DOHH2 (cell line): ENCODE data around the gene ARHGEF26.

Experiments
- H3F3A ChIP-seq: fragments of 200-600 bp; sonication (generic), shearing (Covaris generic); 2 replicates; pipeline ENCODE4 v1.6.0; 2016; ENCODE audit warnings: antibody characterized with exemption, mild to moderate bottlenecking; ENCODE audit not compliant: control insufficient read depth, insufficient read depth
- H3K27ac ChIP-seq: fragments of 200-600 bp; sonication (generic); 2 replicates; pipeline ENCODE4 v1.5.1; 2014; ENCODE audit warnings: low read depth, mild to moderate bottlenecking, low read length, moderate library complexity
- H3K27me3 ChIP-seq: fragments of 200-600 bp; sonication (generic); 2 replicates; pipeline ENCODE4 v1.6.1; 2014; ENCODE audit warnings: mild to moderate bottlenecking, low read length, mixed read lengths; ENCODE audit not compliant: control insufficient read depth
- H3K36me3 ChIP-seq: fragments of 200-600 bp; sonication (generic); 2 replicates; pipeline ENCODE4 v1.6.1; 2014; ENCODE audit warnings: mild to moderate bottlenecking, low read length, moderate library complexity, mixed read lengths; ENCODE audit not compliant: control insufficient read depth
- H3K4me1 ChIP-seq: fragments of 200-600 bp; sonication (generic); 2 replicates; pipeline ENCODE4 v1.6.1; 2014; ENCODE audit warnings: mild to moderate bottlenecking, low read length, mixed read lengths; ENCODE audit not compliant: control insufficient read depth
- H3K4me2 ChIP-seq: fragments of 200-600 bp; sonication (generic); 2 replicates; pipeline ENCODE4 v1.6.0; 2014; ENCODE audit warnings: mild to moderate bottlenecking, low read length, moderate library complexity
- H3K4me3 ChIP-seq: fragments of 200-600 bp; sonication (generic); 2 replicates; pipeline ENCODE4 v1.5.1; 2014; ENCODE audit warnings: mild to moderate bottlenecking, low read length, mixed read lengths
- H3K79me2 ChIP-seq: fragments of 200-600 bp; sonication (generic); 2 replicates; pipeline ENCODE4 v1.6.1; 2014; ENCODE audit warnings: mild to moderate bottlenecking, low read length, mixed read lengths; ENCODE audit not compliant: control insufficient read depth
- H3K9me2 ChIP-seq: fragments of 200-600 bp; sonication (generic); replicated peaks from 2 replicates; pipeline ENCODE4 v1.6.1; 2014; ENCODE audit warnings: mild to moderate bottlenecking, low read length, mixed read lengths; ENCODE audit not compliant: control insufficient read depth
- H3K9me3 ChIP-seq: fragments of 200-600 bp; sonication (generic); 2 replicates; pipeline ENCODE4 v1.6.1; 2014; ENCODE audit warnings: antibody characterized with exemption, low read length, mixed read lengths; ENCODE audit not compliant: control insufficient read depth, insufficient read depth
- H4K20me1 ChIP-seq: fragments of 200-600 bp; sonication (generic); 2 replicates; pipeline ENCODE4 v1.6.0; 2014; ENCODE audit warnings: low read depth, mild to moderate bottlenecking, antibody characterized with exemption, low read length, moderate library complexity; ENCODE audit not compliant: control insufficient read depth, insufficient read depth
- CTCF ChIP-seq: fragments of 200-600 bp; sonication (generic); IDR thresholded peaks from one replicate; pipeline ENCODE4 v1.5.1; 2014; ENCODE audit warnings: antibody characterized with exemption, mild to moderate bottlenecking, low read depth, low read length; ENCODE audit not compliant: poor library complexity, severe bottlenecking
- EZH2phosphoT487 ChIP-seq: fragments of 200-600 bp; sonication (generic); IDR thresholded peaks from 2 replicates; pipeline ENCODE4 v1.6.1; 2017; ENCODE audit warnings: borderline replicate concordance, mild to moderate bottlenecking, antibody characterized with exemption, low read length, moderate library complexity, mixed read lengths

ARHGEF26 gene

GRCh38 chr3:154139996-154140436 lies 18.8 kb downstream of the ARHGEF26 start:
- H3K9me3 ChIP-seq, result no peaks in the 10 kb centered on the region
- H3K27ac ChIP-seq, result no peak overlapping the region
- H3K4me2 ChIP-seq, result no peak overlapping the region
- H3K27me3 ChIP-seq, result no peaks in the 10 kb centered on the region
- H3K79me2 ChIP-seq, result no peaks in the 10 kb centered on the region
- H3K4me1 ChIP-seq, result no peaks in the 10 kb centered on the region
- no peak for TF ChIP-seq CTCF
- TF ChIP-seq EZH2phosphoT487, result no peak
- H4K20me1 ChIP-seq, result no peaks in the 10 kb centered on the region
- H3K36me3 ChIP-seq, result no peaks in the 10 kb centered on the region
- H3F3A ChIP-seq, result no peaks in the 10 kb centered on the region
- H3K4me3 ChIP-seq, result no peak overlapping the region
- no peaks in the 10 kb centered on the region for H3K9me2 ChIP-seq

- Histone ChIP-seq H3K4me1 (no peaks in the 10 kb centered on the region), H4K20me1 (no peaks in the 10 kb centered on the region), H3K79me2 (no peaks in the 10 kb centered on the region), H3F3A (no peaks in the 10 kb centered on the region), H3K27ac (no peak overlapping the region), H3K9me2 (no peaks in the 10 kb centered on the region), H3K36me3 (no peaks in the 10 kb centered on the region), H3K4me3 (no peak overlapping the region), H3K9me3 (no peaks in the 10 kb centered on the region), H3K4me2 (no peak overlapping the region), H3K27me3 (no peaks in the 10 kb centered on the region)
- no peak for TF ChIP-seq EZH2phosphoT487
- no peak for TF ChIP-seq CTCF
Measured at GRCh38 chr3:154142608-154143007, 21.4 kb downstream of the ARHGEF26 start.

GRCh38 chr3:154143873-154144272 lies 22.7 kb downstream of the ARHGEF26 start:
- H3F3A ChIP-seq, result no peaks in the 10 kb centered on the region
- TF ChIP-seq CTCF (no peak), EZH2phosphoT487 (no peak)

More at GRCh38 chr3:154143873-154144272, 22.7 kb downstream of the ARHGEF26 start:
- no peaks in the 10 kb centered on the region for H4K20me1 ChIP-seq
- no peaks in the 10 kb centered on the region for H3K9me2 ChIP-seq
- no peaks in the 10 kb centered on the region for H3K36me3 ChIP-seq
- H3K4me2 ChIP-seq, result no peak overlapping the region
- H3K9me3 ChIP-seq, result no peaks in the 10 kb centered on the region
- H3K27ac ChIP-seq, result no peak overlapping the region
- no peak overlapping the region for H3K4me3 ChIP-seq
- H3K79me2 ChIP-seq, result no peaks in the 10 kb centered on the region
- H3K27me3 ChIP-seq, result no peaks in the 10 kb centered on the region
- H3K4me1 ChIP-seq, result no peaks in the 10 kb centered on the region
